Putamen (tissue), 1 donor: ENCODE results near the gene BTBD10.

ENCODE experiments used
- DNase-seq: peaks from one replicate; pipeline ENCODE4 v3.0.0-alpha.2; 2016; ENCODE audit warnings: low spot score

BTBD10 gene

GRCh38 chr11:13338427-13339069 lies 124.5 kb downstream of the BTBD10 start:
- no peak for DNase-seq

GRCh38 chr11:13338019-13338426 lies 125.0 kb downstream of the BTBD10 start:
- DNase-seq, result no peak
